Ovary (tissue), 9 donors: ENCODE data around the gene ANO6. TPM values are rescaled to one million over a fixed set of nuclear protein-coding genes. Genes with fewer than 3 reads are reported as not detected.

ENCODE experiments used
- DNase-seq, 5 donors: peaks; one replicate each; pipeline ENCODE4 v3.0.0-alpha.2; 2019 to 2020
- H3K27ac ChIP-seq, 2 donors: fragments of 200-600 bp; one replicate each; pipeline versions ENCODE4 v1.5.1 to v1.8.0; 2019 to 2022
- H3K27me3 ChIP-seq: fragments of 200-600 bp; one replicate; pipeline ENCODE4 v1.8.0; 2022
- H3K36me3 ChIP-seq: fragments of 200-600 bp; sonication (generic); one replicate; pipeline ENCODE4 v1.5.1; 2019
- H3K4me1 ChIP-seq: one replicate; pipeline ENCODE4 v1.8.1; 2013; ENCODE audit warnings: mild to moderate bottlenecking, moderate library complexity; ENCODE audit not compliant: insufficient read depth
- H3K4me3 ChIP-seq: fragments of 200-600 bp; sonication (generic); one replicate; pipeline ENCODE4 v1.5.1; 2017
- H3K9me3 ChIP-seq, 2 donors: fragments of 200-600 bp in 1 of 2; sonication (generic) in 1 of 2; one replicate each; pipeline versions ENCODE4 v1.5.1 to v1.8.1; 2013 to 2019; ENCODE audit warnings: mild to moderate bottlenecking in 1 of 2, moderate library complexity in 1 of 2
- EP300 ChIP-seq: sonication (generic); formaldehyde crosslinking; IDR thresholded peaks from one replicate; pipeline ENCODE4 v1.6.1; 2017; ENCODE audit warnings: antibody characterized with exemption
- POLR2A ChIP-seq: fragments of 450-650 bp; IDR thresholded peaks from one replicate; pipeline ENCODE4 v1.6.1; 2017; ENCODE audit warnings: antibody characterized with exemption, mild to moderate bottlenecking, moderate library complexity
- WGBS, 3 donors: extraction: QIAGEN DNeasy Blood & Tissue Kit in 1 of 3; methylation state at CpG; one replicate each; pipeline versions ENCODE4 v1.1.5 to v1.1.7; 2013 to 2017; 5-methylcytosine and 5-hydroxymethylcytosine counted together
- intact Hi-C, 4 donors: fragments of 100-400 bp; cut with DNase I; formaldehyde crosslinking; loops; one replicate each; pipeline versions ENCODE4 v1.11.0 to v1.15.1; 2022 to 2023
- polyA plus RNA-seq, 2 donors: library from polyadenylated mRNA; stranded (reverse); fragments of 200-250 nt in 1 of 2; fragments of 350-450 nt in 1 of 2; fragmentation: Illumina TruSeq in 1 of 2; extraction: RNeasy Lipid Tissue Mini Kit (QIAGEN cat#74804) in 1 of 2; gene quantifications; one replicate each; pipeline ENCODE4 v1.2.3, GENCODE V29; 2013 to 2014
- total RNA-seq, 7 donors: library from RNA; depleted of rRNA in 2 of 7; stranded (reverse); fragments of >200 nt in 2 of 7; fragmentation: NEBNext Ultra II Directional in 3 of 7; extraction: Animal tissue kit (Norgen Biotek cat#: 25700) in 3 of 7; gene quantifications; one replicate each; pipeline versions ENCODE4 v1.1.0 to v1.2.4, GENCODE V29; 2016 to 2023
- TF ChIP-seq, protein P1 (sequence below), 3 donors: fragments of 450-650 bp in 2 of 3; fragments of 200-600 bp in 1 of 3; IDR thresholded peaks; one replicate each; pipeline versions ENCODE4 v1.5.1 to v1.8.0; 2016 to 2022; ENCODE audit warnings: antibody characterized with exemption in 3 of 3, mild to moderate bottlenecking in 1 of 3
- donor health status: DM: no; HTN: no; CAD: no; lungs with moderate emphysema.
- donor health status: DM: no; HTN: no; CAD: no.
- donor health status: Bipolar disorder and iron deficiency.
- donor health status: DM: yes; HTN: yes; CAD: no.
- donor health status: DM: no; HTN: no; CAD: no.
- donor health status: DM: yes; HTN: yes; CAD: no.

The ANO6 gene
- total and polyA plus RNA-seq, 9 donors = 38.8 to 88.5 (median 63.2) TPM

DNA sequence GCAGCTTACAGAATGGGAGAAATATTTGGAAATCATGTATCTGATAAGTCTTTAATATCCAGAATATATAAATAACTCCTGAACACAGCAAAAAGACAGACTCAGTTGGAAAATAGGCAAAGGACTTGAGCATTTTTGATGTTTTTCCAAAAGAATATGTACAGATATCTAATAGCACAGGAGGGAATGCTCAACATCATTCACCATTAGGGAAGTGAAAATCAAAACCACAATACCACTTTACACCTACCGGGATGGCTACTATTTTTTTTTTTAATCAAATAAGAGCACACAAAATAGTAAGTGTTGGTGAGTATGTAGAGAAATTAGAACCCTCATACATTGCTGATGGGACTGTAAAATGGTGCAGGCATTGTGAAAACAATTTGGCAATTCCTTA is 75.6 kb downstream of the ANO6 start:
- intact Hi-C loops = no loop called here
- Histone ChIP-seq H3K27ac (no peak overlapping the region), H3K9me3 (no peaks in the 10 kb centered on the region), H3K4me1 (peaks cover 8% of the 10 kb centered on the region), H3K27me3 (no peaks in the 10 kb centered on the region), H3K4me3 (no peak overlapping the region), H3K36me3 (no peaks in the 10 kb centered on the region)
- DNase-seq = no peak
- WGBS, 3 donors = 79 to 92% (median 84%) methylated on average over 1 of the region's 1 CpG
- TF ChIP-seq POLR2A (no peak), EP300 (no peak)
- TF ChIP-seq, protein P1, sequence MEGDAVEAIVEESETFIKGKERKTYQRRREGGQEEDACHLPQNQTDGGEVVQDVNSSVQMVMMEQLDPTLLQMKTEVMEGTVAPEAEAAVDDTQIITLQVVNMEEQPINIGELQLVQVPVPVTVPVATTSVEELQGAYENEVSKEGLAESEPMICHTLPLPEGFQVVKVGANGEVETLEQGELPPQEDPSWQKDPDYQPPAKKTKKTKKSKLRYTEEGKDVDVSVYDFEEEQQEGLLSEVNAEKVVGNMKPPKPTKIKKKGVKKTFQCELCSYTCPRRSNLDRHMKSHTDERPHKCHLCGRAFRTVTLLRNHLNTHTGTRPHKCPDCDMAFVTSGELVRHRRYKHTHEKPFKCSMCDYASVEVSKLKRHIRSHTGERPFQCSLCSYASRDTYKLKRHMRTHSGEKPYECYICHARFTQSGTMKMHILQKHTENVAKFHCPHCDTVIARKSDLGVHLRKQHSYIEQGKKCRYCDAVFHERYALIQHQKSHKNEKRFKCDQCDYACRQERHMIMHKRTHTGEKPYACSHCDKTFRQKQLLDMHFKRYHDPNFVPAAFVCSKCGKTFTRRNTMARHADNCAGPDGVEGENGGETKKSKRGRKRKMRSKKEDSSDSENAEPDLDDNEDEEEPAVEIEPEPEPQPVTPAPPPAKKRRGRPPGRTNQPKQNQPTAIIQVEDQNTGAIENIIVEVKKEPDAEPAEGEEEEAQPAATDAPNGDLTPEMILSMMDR (IDR thresholded peaks at IDR 0.05) = no peak

DNA sequence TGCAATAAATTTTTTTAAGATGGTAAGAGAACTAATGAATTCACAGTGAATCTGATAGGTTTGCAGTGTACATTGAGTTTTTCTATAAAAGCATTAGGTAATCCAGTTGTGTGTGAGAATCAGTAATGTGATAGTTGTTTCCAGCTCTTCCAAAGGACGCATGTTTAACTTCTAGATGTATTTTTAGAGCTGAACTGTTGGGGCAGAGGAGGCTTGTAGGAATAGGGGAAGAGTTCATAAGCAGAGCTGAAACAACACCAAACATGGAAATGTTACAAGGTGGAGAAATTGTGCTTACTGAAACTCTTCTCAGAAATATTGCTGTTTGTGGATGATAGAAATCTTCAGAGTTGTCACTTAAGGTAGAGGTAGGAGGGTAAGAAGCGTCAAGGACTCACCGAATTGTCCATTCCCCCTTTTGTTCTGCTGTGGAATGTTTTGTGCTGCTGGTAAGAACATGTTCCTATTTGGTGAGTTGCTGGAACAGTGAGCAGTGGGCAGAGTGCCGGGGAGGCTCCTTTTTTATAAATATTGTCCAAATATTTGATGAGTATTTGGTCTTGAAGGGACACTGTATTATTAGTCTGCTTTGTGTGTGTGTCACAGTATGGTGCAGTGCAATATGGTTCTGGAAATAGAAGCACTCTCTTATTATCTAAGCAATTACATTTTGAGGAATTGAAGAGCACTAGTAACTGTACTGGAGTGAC is 76.7 kb downstream of the ANO6 start:
- intact Hi-C loops = no loop called here
- no peaks in the 10 kb centered on the region for H3K9me3 ChIP-seq
- WGBS, 3 donors = 10 to 20% (median 11%) methylated on average over 4 of the region's 4 CpGs
- DNase-seq = peak; percentile 39 to 82 (median 52)
- TF ChIP-seq, protein P1 (IDR thresholded peaks at IDR 0.05) = no peak
- TF ChIP-seq EP300 = peak; percentile 5
- no peaks in the 10 kb centered on the region for H3K36me3 ChIP-seq
- no peaks in the 10 kb centered on the region for H3K27me3 ChIP-seq
- peaks cover 8% of the 10 kb centered on the region for H3K4me1 ChIP-seq
- H3K4me3 ChIP-seq = no peak overlapping the region
- peak overlapping the region in 1 of 2 donors; percentile 10 for H3K27ac ChIP-seq

DNA sequence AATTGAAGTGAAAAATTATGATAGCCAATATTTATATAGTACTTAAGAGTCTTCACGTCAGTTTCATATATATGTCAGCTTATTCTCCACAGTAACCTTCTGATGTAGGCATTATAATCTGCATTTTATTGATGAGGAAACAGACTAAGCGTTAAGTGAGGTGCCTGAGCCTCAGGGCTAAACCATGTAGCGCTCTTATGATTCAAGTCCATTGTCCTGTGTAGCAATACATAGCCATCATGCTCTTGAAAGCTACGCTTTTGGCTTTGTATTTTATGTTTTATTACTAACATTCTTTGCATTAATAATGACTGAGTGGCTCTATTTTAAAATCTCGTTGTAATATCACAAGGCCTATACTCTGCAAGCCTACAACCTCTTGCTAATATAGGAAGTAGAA is 79.0 kb downstream of the ANO6 start:
- Histone ChIP-seq H3K27ac (no peak overlapping the region), H3K27me3 (no peaks in the 10 kb centered on the region), H3K36me3 (no peaks in the 10 kb centered on the region), H3K4me1 (peaks cover 8% of the 10 kb centered on the region), H3K9me3 (no peaks in the 10 kb centered on the region), H3K4me3 (no peak overlapping the region)
- WGBS, 3 donors = 93 to 96% (median 96%) methylated on average over 5 of the region's 5 CpGs
- DNase-seq = no peak
- intact Hi-C loops = no loop called here
- TF ChIP-seq, protein P1 (IDR thresholded peaks at IDR 0.05) = no peak

DNA sequence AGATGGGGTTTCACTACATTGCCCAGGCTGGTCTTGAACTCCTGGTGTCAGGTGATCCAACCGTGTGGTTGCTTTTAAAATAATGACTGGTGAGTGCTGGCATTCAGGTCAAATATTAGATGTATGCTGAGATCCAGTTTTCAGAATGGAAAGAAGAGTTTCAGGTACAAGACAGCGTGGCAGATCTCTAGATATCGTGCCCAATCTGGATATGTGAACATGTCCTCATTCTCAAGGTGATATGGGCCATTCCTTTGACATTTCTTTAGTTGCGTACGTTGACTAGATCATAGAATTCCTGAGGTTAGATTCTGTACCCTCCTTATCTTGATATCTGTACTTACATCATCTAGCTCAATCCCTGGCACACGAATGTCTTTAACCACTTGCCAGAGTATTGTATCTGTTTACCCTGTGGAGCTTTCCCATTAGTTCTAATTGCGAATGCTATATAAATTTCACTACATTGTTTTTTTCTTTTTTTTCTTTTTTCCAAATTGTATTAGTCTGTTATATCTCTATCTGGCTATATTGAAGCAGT is 80.2 kb downstream of the ANO6 start:
- no peak overlapping the region for H3K4me3 ChIP-seq
- H3K9me3 ChIP-seq = no peaks in the 10 kb centered on the region
- no peaks in the 10 kb centered on the region for H3K27me3 ChIP-seq
- no peak overlapping the region for H3K27ac ChIP-seq
- WGBS, 3 donors = 75 to 80% (median 78%) methylated on average over 7 of the region's 7 CpGs
- TF ChIP-seq EP300 (no peak), POLR2A (no peak)
- TF ChIP-seq, protein P1 (IDR thresholded peaks at IDR 0.05) = no peak
- intact Hi-C loops = no loop called here
- DNase-seq = no peak
- H3K36me3 ChIP-seq = no peaks in the 10 kb centered on the region
- H3K4me1 ChIP-seq = peaks cover 6% of the 10 kb centered on the region
